Fibroblast of gingiva (primary cell): Measurements from ENCODE around the gene TSPAN5.

Experiments used
- DNase-seq: peaks from one replicate; pipeline ENCODE4 v3.0.0-alpha.2; 2011; ENCODE audit warnings: low read depth

Gene TSPAN5

GRCh38 chr4:98673288-98673644, 14.9 kb upstream of the TSPAN5 start:
- no peak for DNase-seq

- no peak for DNase-seq
These were observed 14.3 kb upstream of the TSPAN5 start for GRCh38 chr4:98672583-98673287.

- no peak for DNase-seq
These were observed 12.7 kb upstream of the TSPAN5 start for GRCh38 chr4:98671131-98671530.

GRCh38 chr4:98670186-98670585, 11.8 kb upstream of the TSPAN5 start:
- no peak for DNase-seq

DNA sequence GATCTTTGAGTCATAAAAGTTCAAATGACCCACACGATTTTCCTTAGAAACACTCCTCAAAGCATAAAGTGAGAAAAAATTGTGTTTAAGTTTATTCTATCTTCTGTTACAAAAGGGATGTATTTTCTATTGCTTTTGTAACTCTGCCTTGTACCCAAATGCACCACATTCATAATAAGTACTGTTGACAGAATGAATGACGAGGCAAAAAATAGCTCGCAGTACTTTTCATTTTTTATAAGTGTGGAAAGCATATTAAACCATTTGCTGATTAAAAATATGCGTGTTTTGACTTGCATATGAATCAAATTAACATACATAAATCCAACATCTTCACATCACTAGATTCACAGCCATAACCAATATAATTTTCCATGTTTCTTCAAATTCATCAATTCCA, 11.2 kb upstream of the TSPAN5 start:
- DNase-seq = no peak

GRCh38 chr4:98664959-98665358, 6.5 kb upstream of the TSPAN5 start:
- DNase-seq = no peak

DNA sequence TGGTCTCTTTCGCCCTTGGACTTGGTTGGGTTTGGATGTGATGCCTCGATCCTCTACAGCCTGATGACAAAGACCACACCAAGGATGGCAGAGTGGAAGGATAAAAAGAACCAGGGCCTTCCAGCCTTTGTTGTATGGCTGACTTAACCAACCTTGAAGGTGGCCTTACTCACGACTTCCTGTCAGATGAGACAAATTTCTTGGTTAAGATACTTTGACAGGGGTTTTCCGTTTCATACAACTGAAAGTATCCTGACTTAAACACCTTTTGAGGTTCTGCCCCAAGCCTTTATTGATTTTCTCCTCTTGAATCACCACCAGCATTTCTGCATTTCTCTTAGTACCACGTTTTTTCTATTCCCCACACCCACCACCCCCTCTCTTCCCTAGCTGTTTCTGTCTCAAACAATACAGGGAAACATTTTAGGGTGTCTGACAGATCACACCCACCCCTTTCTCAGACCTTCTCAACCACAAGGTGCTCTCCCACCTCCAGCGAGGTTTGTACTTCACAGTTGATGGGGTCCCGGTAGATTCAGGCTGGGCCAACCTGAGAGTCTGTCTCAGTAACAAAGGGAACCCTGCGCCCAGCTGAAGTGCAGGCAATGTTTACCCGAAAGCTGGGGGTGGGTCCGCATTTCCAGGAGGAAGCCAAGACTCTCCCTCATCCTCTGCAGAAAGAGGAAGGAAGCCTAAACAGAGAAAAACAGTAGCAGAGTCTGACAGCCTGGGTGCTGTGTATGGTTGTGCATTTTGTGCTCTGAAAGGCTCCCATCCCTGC, 5.0 kb upstream of the TSPAN5 start:
- DNase-seq = no peak

DNA sequence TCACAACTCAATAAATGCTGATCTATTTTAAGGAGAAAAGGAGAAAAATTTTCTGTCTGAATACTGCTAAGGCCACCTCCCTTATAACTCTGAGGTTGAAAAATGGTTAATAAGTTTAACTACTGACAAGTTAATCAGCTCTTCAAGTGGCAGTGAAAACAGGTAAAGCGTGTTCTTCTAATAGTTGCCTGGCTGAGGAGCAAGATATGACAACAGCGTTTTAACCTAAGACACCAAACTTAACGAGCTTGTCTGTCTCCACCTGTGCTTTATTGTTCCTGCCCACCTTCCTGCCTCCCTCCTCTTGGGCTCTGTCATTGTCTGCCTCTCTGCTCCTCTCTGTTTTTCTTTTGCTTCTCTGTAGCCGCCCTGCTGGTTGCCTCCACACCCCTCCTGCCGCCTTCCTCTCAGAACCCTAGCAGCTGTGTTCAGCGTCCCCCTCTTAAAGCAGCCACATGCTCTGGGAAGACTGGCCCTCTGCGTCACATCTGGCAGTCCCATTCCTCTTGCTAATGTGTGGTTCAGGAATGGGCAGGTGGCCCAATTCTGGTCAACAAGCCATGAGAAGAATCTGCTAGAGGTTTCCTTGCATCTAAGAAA, 4.3 kb upstream of the TSPAN5 start:
- peak; percentile 28 for DNase-seq

- DNase-seq = no peak
These were observed 3.6 kb upstream of the TSPAN5 start for GRCh38 chr4:98662055-98662453.

DNA sequence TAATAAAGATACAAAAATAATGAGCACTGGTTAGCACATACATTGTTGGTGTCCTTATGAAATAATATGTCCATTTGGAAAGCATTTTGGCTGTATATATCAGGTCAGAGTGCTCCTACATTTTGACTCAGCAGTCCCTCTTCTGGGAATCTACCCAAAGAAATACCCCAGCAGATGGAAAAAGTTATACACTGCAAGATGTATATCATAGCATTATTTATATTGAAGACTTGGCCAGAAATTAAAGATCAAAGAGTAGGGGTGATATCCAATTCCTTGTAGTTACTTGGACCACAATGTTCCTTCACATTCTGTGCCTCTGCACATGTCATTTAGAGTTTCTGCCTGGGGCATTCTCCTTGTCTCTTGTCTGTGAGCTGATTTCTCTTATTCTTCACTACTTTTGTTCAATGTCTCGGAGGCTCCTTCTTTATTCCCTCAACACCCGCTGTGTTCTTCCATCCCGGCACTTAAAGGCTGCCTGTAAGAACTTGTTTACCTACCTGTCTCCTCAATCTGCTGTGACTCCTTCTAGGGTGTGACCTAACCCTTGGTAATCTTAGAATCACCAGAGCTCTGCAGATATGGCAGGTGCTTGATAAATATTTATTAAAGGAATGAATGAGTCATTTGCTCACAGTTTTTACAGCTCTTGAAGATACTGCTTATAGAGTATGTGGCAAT, 3.1 kb upstream of the TSPAN5 start:
- DNase-seq = peak; percentile 52

GRCh38 chr4:98659741-98660462, 1.5 kb upstream of the TSPAN5 start:
- peak; percentile 20 for DNase-seq

GRCh38 chr4:98659106-98659592, 738 bp upstream of the TSPAN5 start:
- peak; percentile 38 for DNase-seq

GRCh38 chr4:98657531-98658286, 702 bp downstream of the TSPAN5 start:
- peak; percentile 83 for DNase-seq

DNA sequence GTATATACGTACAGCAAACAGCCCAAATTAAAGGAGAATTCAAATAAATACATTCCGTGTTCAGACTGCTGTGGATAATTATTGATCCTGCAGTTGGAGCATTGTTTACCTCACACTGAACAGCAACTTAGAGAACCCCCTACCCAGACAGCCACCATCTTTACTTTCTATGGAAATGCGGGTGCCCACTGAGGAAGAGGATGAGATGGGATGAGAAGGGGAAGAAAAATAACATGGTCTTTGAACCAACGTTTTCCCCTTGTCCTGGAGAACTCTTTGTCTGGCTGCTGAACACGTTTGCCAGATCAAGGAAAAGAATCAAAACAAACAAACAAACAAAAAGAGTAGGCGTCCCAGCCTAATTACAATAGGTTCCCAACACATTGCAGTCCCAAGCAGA, 1.5 kb downstream of the TSPAN5 start:
- DNase-seq = no peak

DNA sequence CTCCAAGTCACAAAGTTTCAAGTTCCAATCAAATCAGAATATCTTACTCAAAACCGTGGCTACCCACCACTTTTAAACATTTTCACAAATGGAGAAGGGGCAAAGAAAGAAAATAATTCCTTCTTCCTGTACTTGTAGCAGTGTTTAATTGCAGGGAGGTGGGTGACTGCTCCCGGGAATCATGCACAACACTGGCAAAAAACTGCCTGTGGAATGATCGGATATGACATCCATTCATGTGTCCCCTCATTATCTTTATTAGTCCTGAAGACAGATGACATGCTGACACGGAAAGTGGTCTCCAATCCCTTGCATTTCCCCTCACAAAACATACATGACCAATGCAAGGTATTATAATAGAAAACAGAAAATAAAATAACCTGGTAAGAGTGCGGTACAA, 2.0 kb downstream of the TSPAN5 start:
- no peak for DNase-seq

DNA sequence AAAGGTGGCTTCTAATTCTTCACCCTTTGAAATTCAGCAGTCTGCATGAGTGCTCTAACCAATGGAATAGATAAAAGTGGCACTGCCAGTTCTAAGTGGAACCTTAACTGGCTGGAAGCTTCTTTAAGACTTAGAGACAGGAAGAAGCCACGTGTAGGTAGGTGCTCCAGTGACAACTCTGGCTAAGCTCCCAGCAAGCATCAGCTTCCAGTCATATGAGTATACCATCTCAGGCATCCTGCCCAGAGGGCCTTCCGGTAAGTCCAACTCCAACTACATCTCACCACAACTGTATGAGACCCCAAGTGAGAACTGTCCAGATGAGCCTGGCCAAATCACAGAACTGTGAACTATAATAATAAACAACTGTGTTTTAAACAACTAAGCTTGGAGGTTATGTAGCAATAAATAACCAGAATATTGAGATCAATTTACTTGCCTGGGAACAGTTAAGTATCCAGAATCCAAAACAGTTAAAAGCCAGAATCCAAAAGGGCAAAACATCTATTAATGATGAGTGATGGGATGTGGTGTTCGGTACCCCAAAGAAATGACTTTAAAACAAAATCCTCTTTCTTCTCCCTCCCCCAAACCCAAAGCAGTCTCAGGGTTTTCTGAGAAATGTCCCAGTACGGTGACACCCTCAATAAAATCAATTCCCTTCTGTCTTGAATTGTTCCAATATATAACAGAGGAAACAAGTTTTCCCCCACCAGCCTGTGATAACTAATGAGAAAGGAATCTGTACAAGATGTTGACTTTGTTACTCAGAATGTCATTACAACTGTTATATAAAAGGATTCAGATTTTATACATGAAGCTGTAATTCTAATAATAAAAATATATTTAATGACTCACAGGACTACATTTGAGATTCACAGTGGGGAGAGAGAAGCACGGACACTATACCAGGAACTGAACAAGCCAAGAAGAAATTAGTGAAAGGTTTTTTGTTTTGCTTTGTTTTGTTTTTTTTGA, 4.2 kb downstream of the TSPAN5 start:
- DNase-seq = peak; percentile 97

DNA sequence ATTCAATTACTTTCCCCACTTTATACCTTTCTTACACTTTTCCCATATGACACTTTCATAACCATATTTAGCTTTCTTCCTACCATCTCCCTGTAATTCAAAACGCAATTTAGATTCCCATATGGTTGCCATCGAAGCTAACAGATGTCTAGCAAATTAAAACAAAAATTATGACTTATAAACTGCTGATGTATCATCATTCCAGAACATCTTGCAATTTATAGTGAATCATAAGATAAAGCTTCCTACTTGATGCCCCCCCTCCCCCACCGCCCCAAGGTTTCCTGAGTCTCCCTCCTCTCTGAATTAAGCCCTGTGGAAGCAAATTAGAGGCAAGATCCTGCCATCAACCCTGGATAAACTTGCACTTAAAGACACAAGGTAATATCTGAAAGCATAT, 5.4 kb downstream of the TSPAN5 start:
- DNase-seq = peak; percentile 87

DNA sequence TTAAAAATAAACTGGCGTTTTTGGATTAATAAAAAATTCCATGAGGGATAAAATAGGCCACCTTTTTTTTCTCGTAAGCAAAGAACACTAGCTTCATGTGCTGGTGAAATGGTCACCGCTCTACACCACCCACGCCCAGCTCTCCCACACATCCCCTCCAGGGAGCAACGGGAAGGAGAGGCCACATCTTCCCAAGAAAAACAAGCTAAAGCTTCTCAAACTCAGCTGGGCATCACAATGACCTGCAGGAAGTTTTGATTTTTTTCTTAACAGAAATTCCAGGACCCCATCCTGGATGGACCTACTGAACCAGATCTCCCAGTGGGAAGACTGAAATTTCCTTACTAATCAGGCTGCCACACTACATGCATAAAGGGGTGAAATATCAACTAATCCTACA, 9.8 kb downstream of the TSPAN5 start:
- DNase-seq = no peak

- no peak for DNase-seq
These were observed 12.0 kb downstream of the TSPAN5 start for GRCh38 chr4:98646422-98646821.

GRCh38 chr4:98645527-98645926, 12.9 kb downstream of the TSPAN5 start:
- no peak for DNase-seq
